Right ventricle myocardium superior (tissue), 1 donor: ENCODE measurements around the gene KCNK16. TPM values are rescaled to one million over a fixed set of nuclear protein-coding genes. Genes with fewer than 3 reads are reported as not detected.

Experiments
- ATAC-seq: fragments of 200-7000 bp; cut with Tn5 transposase; one replicate; pipeline ENCODE4 v1.9.1; 2020; ENCODE audit warnings: mild to moderate bottlenecking; ENCODE audit not compliant: poor library complexity
- DNase-seq: peaks from one replicate; pipeline ENCODE4 v3.0.0-alpha.2; 2020
- intact Hi-C: fragments of 100-400 bp; cut with DNase I; formaldehyde crosslinking; loops from one replicate; pipeline ENCODE4 v1.11.2; 2022
- long read RNA-seq: library from polyadenylated mRNA; unstranded; transcript quantifications from one replicate; pipeline ENCODE4 v2.0.0, GENCODE V29; 2021
- total RNA-seq: library from RNA; stranded (reverse); fragmentation: NEBNext Ultra II Directional; extraction: Animal tissue kit (Norgen Biotek cat#: 25700); gene quantifications from one replicate; pipeline ENCODE4 v1.2.1, GENCODE V29; 2021
- donor health status: DM: no; HTN: yes; CAD: no; lungs with severe emphysema.

KCNK16 gene
- not detected for total RNA-seq
- long read RNA-seq: 0 reads

DNA sequence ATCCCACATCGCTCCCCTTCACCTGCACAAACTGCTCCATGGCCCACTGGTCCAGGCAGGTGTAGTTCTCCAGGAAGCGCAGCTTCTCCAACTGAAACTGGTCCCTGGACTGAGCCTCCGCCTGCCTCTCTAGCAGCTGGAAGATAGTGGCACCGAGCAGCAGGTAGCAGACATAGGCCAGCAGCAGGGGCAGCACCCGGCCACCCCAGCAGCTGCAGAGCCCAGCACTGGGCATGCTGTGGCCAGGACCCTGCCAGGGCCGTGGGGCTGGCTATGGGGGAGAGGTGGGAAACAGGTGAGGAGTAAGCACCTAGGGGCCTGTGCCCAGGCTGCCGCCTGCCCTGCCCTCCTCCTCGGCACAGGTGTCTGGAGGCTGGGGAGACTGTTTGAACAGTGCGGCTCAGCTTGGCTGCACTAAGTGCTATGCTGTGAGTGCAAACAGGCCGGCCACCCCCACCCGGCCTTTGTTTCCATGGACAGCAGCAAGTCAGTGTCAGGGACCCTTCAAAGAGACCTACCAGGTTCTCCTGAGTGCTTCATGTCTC is at the start of gene KCNK16:
TSS of gene KCNK16 (minus strand) at position 397 of the 545 bp plus-strand sequence. CDS start at position 235, 162 bp downstream.
- intact Hi-C loops: no loop called here
- ATAC-seq (no peak), DNase-seq (no peak)

GRCh38 chr6:39370390-39370789 is 47.9 kb upstream of the KCNK16 start:
- DNase-seq (no peak), ATAC-seq (no peak)
- intact Hi-C loops: no loop called here

GRCh38 chr6:39369987-39370386 is 47.5 kb upstream of the KCNK16 start:
- intact Hi-C loops: no loop called here
- ATAC-seq (no peak), DNase-seq (no peak)

DNA sequence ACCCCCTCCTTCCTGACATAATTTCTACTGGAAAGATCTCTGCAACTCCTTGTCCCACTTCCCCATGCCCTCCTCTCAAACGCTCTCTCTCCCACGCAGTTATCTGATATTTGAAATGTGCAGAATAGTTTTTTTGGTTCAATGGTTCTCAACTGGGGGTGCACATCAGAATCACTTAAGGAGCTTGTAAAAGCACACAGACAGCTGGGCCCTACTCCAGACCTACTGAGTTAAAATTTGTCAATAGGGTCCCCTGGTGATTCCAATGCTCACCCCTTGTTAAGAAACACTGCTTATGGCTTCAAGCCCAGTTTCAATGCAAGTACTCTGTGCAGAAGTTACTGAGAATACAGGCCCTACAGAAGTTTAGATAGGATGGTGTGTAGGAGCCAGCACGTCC is 45.2 kb upstream of the KCNK16 start:
- ATAC-seq: no peak
- no peak for DNase-seq
- intact Hi-C loops: no loop called here

DNA sequence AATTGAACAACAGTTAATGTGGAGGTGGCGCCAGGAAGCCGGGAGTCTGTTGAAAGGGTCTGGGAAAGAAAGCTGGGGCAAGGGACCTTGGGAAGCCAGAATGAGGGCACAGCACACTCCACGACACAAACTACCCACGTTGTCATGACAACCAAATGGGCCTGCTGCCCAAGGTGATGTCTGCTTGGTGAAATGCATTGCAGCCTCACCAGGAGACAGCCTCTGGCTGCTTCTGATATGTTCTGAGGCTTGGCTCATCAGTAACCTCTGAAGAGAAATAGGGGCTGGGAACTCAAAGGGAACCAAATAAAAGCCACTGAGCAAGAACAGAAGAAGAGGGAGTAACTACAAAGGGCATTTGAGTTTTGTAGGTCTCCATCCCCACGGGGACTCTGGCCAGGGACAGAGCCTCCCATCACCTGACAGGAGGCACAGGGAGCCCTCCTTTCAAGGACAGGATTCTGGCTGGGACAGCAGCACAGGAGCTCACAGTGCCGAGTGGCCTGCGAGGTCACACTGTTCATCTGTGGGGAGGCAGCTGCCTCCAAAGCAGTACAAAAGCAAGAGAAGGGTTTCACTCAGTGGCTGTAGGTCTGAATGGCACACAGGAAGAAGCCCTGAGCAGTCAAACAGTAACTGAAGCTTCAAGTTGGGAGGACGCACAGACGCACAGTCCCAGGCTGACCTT is 44.6 kb upstream of the KCNK16 start:
- intact Hi-C loops: no loop called here
- no peak for ATAC-seq
- no peak for DNase-seq

- no peak for ATAC-seq
- intact Hi-C loops: no loop called here
- no peak for DNase-seq
Measured at GRCh38 chr6:39365281-39366074, 43.0 kb upstream of the KCNK16 start.

GRCh38 chr6:39363280-39363679 is 40.8 kb upstream of the KCNK16 start:
- ATAC-seq: no peak
- DNase-seq: no peak
- intact Hi-C loops: no loop called here

- intact Hi-C loops: no loop called here
- no peak for ATAC-seq
- DNase-seq: no peak
Measured at GRCh38 chr6:39362487-39362865, 40.0 kb upstream of the KCNK16 start.

- peak; percentile 84 for ATAC-seq
- intact Hi-C loops: no loop called here
- peak; percentile 70 for DNase-seq
Measured at GRCh38 chr6:39361657-39362486, 39.4 kb upstream of the KCNK16 start.

- ATAC-seq (no peak), DNase-seq (no peak)
- intact Hi-C loops: no loop called here
Measured at GRCh38 chr6:39360378-39360777, 37.9 kb upstream of the KCNK16 start.

DNA sequence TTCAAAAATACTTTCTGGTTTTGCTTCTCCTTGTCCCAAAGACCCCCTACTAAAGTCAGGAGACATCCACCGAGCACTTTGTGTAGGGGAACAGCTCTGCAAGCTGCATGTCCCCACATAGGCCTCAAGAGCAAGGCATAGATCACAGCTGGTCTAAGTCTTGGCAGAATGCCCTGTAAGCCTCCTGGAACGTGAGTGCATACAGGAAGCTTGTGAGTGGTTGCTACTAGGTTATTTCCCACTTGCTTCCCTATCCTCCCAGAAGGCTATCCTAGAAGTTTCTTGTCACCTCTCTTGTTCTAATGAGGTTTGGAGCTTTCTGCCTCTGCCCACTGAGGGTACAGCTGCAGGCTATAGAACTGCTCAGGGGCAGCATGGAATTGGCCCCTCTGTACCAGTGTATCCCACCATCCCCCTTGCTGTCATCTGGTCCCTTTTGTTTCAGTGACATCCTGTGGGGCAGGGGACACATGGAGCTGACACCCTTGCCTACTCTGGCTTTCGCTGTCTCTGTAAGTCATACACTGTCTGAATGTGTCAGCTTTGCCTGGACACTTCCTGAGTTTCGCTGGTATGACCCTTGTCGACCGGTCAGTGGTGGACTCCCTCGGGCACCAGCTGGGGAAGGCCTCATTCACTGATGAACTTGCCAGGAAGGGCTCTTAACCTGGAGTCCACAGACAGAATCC is 35.6 kb upstream of the KCNK16 start:
- intact Hi-C loops: no loop called here
- peak; percentile 61 for ATAC-seq
- no peak for DNase-seq

DNA sequence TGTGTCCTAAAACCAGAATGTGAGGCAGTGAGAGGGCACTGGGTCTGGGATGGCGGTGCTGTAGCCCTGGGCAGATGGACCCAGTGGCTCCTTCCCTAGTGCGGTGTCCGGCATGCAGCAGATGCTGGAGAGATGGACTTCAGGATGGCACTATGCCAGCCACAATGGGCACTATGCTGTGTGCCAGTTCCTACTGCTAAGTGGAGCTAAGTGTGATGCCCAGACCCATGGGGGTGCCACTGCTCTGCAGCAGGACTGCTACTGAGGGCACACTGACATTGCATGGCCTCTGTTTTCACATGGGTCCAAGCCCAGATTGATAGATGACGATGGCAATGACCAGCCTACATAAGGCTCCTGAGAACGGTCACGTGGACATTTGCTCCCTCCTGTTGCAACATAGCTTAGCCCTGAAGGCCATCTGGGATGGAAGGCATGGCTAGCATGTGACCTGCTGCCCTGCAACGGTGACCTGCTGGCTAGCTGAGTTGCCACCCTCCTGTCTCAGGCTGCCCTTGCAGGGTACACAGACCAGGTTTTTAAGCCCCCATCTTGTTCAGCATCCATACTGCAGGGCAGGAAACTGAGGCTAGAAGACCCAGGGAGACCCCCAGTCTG is 31.3 kb upstream of the KCNK16 start:
- ATAC-seq (peak; percentile 21), DNase-seq (no peak)
- intact Hi-C loops: no loop called here

DNA sequence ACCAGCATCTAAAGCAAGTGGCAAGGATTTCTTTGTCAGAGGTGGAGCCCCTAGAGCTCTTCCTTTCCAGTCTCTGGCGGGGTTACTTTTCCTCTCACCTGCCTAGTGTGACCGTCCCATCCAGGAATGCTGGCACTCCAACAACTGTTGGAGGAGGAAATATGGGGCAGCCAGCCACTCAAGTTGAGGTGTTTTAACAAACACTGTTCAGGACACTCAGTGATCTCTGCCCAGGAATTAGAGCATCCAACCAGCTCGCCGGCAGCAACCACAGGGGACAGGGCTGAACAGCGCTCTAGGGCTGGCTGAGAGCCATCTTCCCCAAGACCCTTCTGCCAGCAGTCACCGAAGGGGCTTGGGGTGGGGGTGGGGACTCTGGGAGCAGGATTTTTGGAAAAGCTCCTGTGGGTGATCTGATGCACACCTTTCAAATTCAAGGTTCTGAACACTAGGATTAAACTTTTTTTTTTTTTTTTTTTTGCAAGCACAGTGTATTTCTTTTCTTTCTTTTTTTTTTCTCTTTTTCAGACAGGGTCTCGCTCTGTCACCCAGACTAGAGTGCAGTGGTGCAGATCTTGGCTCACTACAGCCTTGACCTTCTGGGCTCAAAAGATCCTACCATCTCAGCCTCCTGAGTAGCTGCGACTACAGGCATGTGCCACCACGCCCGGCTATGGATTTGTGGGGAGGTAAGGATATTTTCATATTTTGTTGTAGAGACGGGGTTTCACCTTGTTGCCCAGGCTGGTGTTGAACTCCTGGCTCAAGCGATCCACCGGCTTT is 28.4 kb upstream of the KCNK16 start:
- ATAC-seq: no peak
- DNase-seq: no peak
- intact Hi-C loops: no loop called here

DNA sequence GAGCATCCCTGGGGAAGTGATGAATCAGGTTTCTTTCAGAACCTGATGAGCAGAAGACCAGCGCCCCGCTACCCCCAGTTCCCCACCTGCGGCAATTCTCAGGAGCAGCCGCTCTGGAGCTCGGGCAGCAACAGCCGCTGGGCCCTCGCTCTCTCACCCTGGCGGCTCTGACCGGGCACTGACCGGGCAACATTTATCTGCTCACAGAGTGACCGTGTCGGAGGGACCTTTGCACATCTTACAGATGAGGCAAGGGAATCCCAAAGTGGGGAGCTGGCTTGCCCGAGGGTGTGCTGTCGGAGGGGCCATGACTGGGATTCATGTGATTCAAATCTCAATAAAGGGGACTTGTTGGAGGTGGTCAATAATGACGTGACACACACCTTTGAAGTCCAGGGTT is 26.2 kb upstream of the KCNK16 start:
- intact Hi-C loops: no loop called here
- DNase-seq (no peak), ATAC-seq (no peak)

DNA sequence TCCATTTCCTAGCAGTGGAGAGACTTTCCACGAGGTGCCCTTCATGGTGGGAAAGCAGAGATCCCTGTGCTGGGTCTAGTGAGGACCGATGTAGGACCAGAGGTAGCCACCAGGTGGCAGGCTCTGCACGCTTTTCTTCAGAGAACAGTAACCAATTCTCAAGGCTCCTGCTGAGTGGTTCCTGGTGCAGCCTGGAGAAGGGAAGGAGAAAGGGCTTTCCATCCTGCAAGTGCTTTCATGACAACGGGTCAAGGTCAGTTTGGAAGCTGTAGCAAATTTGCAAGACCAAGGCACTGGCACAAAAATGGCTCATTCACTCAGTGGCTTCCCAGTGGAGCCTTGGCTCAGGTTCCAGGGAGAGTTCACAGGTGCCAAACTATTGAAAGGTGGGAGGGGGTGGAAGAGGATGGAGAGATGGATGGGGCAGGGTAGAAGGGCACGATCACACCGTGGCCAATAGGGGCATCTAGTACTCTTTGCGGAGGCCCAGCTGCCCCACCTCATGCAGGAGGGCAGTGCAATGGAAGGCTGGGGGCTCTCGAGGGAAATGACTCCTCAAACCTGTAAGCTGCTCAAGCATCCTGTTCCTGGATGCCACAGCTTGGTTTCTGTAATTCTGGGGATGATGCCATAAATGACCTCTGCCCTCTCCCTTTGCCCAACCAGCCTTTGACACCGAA is 25.5 kb upstream of the KCNK16 start:
- intact Hi-C loops: no loop called here
- peak; percentile 79 for DNase-seq
- ATAC-seq: peak; percentile 78

DNA sequence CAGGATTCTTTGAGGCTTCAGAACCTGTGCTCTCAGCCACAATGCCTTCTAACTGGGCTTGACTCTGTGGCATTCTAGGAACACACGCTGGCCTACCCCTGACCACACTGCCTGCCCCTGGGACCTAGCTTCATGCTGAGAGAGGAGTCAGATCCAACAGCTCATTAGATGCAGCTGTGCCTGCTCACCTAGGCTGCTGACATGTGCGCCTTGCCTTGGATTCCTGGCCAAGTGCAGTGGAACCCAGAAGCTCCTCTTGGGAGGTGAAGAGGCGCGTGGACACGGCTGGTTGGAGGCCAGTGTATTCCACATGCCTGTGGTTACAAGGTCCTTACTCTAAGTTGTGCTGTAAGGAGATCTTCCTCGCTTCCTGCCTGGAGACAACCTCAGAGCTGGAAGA is 24.7 kb upstream of the KCNK16 start:
- intact Hi-C loops: no loop called here
- DNase-seq (no peak), ATAC-seq (no peak)

- intact Hi-C loops: no loop called here
- DNase-seq (no peak), ATAC-seq (no peak)
Measured at GRCh38 chr6:39344821-39345280, 22.3 kb upstream of the KCNK16 start.
